Mucosa of descending colon (tissue), 3 donors: ENCODE measurements around the gene NAXD. TPM values are rescaled to one million over a fixed set of nuclear protein-coding genes. Genes with fewer than 3 reads are reported as not detected.

ENCODE experiments used
- ATAC-seq: fragments of 200-7000 bp; cut with Tn5 transposase; one replicate; pipeline ENCODE4 v1.9.1; 2020; ENCODE audit warnings: mild to moderate bottlenecking, moderate library complexity
- DNase-seq, 3 donors: peaks; one replicate each; pipeline ENCODE4 v3.0.0-alpha.2; 2020
- H3K36me3 ChIP-seq: fragments of 200-600 bp; one replicate; pipeline ENCODE4 v1.8.0; 2021; ENCODE audit warnings: low read depth, mild to moderate bottlenecking
- H3K4me1 ChIP-seq: fragments of 200-600 bp; one replicate; pipeline ENCODE4 v1.8.0; 2021; ENCODE audit warnings: low read depth, mild to moderate bottlenecking
- H3K4me3 ChIP-seq: fragments of 200-600 bp; one replicate; pipeline ENCODE4 v1.8.0; 2021; ENCODE audit warnings: mild to moderate bottlenecking
- H3K9me3 ChIP-seq: fragments of 200-600 bp; one replicate; pipeline ENCODE4 v1.8.0; 2021; ENCODE audit warnings: mild to moderate bottlenecking
- CTCF ChIP-seq: fragments of 200-600 bp; IDR thresholded peaks from one replicate; pipeline ENCODE4 v1.8.0; 2022; ENCODE audit warnings: antibody characterized with exemption, mild to moderate bottlenecking
- intact Hi-C, 2 donors: fragments of 100-400 bp; cut with DNase I in 1 of 2; cut with micrococcal nuclease in 1 of 2; formaldehyde crosslinking; loops; one replicate each; pipeline versions ENCODE4 v1.11.0 to v1.11.1; 2022; cut with DNase I, micrococcal nuclease
- total RNA-seq, 3 donors: library from RNA; stranded (reverse); fragmentation: NEBNext Ultra II Directional in 2 of 3; extraction: Animal tissue kit (Norgen Biotek cat#: 25700) in 2 of 3; gene quantifications; one replicate each; pipeline versions ENCODE4 v1.2.1 to v1.2.4, GENCODE V29; 2021 to 2023
- donor health status: DM: no; HTN: no; CAD: no; lungs with moderate emphysema.
- donor health status: DM: no; HTN: no; CAD: no.
- donor health status: DM: no; HTN: yes; CAD: no.

The NAXD gene
- total RNA-seq, 3 donors from 2014 or later = 32.8 to 49.6 (median 38.8) TPM

- ATAC-seq (no peak), DNase-seq (no peak)
- Histone ChIP-seq H3K4me3 (no peak overlapping the region), H3K9me3 (no peaks in the 10 kb centered on the region), H3K36me3 (no peaks in the 10 kb centered on the region), H3K4me1 (no peaks in the 10 kb centered on the region)
- no peak for TF ChIP-seq CTCF
- intact Hi-C loops = no loop called here
Observed at GRCh38 chr13:110689041-110689440, 73.7 kb downstream of the NAXD start.

Other genes with a start within 250 kb of the NAXD start
- gene RAB20, start 53.8 kb upstream of the NAXD start, total RNA-seq = 10 to 100 TPM; 24.4 to 45.2 (median 33.7) TPM
- 10 to 100 TPM; 39.8 to 71.4 (median 56.4) TPM for gene CARS2, start 90.6 kb downstream of the NAXD start, total RNA-seq
- 10 to 100 TPM; 11.8 to 18.0 (median 13.8) TPM for gene ING1, start 98.2 kb downstream of the NAXD start, total RNA-seq